GM21447 (cell line): Measurements from ENCODE around the gene CHSY3.

Experiments used
- ATAC-seq: cut with Tn5 transposase; IDR thresholded peaks from one replicate; pipeline ENCODE4 v1.9.1; 2021; ENCODE audit not compliant: unreplicated experiment

Gene CHSY3

GRCh38 chr5:130021000-130021399 lies 116.7 kb downstream of the CHSY3 start:
- no peak for ATAC-seq

GRCh38 chr5:130021876-130022275 lies 117.6 kb downstream of the CHSY3 start:
- ATAC-seq = no peak

DNA sequence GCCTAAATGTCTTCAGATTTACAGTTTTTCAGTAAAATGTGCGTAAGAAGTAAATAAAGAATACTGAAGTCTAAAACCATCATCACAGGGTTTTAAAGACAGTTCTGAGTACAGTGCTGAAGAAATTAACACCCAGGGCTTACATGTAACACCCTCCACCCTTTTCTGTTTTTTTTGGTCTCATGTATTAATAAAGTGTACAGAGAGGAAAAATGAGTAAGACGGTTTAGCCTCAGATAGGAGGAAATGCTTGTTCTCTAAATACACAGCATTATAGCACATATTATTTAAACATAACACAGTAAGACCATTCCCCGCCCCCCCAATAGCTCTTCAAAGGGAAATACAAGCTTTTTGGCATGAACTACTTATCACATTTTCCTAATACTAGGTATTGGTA lies 119.3 kb downstream of the CHSY3 start:
- ATAC-seq = no peak

GRCh38 chr5:130024006-130024405 lies 119.7 kb downstream of the CHSY3 start:
- ATAC-seq = no peak

DNA sequence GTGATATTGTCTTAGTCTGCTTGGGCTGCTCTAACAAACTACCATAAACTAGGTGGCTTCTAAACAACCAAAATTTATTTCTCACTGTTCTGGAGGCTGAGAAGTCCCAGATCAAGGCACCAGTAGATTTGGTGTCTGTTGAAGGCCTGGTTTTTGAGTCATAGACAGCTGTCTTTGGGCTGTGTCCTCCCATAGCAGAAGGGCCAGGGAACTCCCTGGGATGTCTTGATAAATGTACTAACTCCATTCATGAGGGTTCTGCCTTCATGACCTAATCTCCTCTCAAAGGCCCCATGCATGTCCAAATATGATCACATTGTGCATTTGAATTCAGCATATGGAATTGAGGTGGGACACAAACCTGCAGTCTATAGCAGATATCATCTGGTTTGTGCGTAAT lies 121.2 kb downstream of the CHSY3 start:
- ATAC-seq = no peak

GRCh38 chr5:130032807-130033206 lies 128.5 kb downstream of the CHSY3 start:
- no peak for ATAC-seq

GRCh38 chr5:130034566-130035210 lies 130.4 kb downstream of the CHSY3 start:
- no peak for ATAC-seq

GRCh38 chr5:130035388-130035787 lies 131.1 kb downstream of the CHSY3 start:
- no peak for ATAC-seq

DNA sequence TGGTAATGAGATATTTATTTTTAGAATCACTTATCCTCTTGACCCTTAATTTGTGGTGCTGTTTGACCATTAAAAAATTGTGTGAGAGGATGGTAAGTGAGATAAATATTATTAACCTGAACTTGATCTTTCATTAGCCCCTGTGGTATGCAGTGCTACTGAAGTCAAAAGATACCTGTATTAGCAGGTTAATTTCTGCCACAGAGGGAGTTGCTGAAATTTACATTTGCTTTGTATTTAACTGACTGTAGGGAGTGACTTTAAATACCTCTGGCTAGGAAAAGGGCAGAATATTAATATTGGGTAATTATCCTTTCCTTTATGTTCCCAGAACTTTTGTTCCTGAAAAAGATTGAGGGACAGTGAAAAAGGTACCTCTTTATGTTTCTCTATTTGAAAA lies 133.6 kb downstream of the CHSY3 start:
- ATAC-seq = no peak

- ATAC-seq = no peak
Observed at GRCh38 chr5:130043834-130044233, 139.6 kb downstream of the CHSY3 start.

DNA sequence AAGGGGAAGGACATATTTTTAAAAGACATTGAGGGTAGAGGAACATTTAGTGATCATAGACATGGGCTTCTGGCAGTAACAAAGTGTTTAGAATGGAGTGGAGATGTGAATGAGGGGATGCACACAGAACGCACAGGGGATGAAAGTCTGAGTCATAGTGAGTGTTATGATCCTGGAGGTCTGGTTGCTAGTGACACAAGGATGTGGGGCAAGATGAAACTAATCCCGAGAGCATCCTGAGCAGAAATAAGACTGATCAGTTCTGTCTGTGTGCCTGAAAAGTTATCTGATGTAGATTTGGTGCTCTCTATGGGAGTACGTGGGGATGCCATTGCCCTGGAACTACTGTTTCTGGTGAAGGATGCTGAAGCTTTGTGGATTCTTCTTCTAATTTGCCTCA lies 141.1 kb downstream of the CHSY3 start:
- ATAC-seq = no peak

DNA sequence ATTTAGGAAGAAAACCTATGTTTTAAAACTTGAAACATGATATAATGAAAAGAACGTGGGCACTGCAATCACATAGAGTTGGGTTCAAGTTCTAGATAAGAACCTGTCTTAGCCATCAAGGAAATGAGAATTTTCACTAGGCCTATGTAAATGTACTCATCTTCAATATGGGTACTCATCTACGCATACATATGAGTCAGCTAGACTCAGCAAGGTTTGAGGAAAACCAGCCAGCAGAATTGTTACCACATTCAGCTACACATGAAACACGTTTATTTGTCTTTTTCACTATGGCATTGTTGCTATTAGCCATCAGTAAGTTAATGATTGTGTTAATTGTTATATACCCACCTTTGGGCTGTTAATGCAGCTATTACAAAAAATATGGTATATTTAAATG lies 146.3 kb downstream of the CHSY3 start:
- ATAC-seq = no peak

- no peak for ATAC-seq
Observed at GRCh38 chr5:130052752-130053151, 148.5 kb downstream of the CHSY3 start.

DNA sequence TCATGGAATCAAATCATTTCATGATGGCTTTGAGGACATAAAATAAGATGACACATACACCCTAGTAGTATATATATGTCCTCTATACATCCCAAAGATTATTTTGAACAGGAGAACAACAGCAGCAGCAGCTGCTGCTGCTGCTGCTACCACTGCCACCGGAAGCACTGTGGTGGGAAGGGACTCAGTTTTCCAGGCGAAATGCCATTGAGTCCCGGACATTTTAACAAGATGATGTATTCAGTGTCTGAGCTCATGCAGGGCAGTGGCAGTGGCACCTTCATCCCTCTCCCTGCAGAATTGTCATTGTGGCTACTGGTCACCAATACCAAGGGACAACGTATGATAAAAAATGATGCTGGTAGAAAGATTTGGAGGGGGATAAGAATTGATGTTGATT lies 151.3 kb downstream of the CHSY3 start:
- no peak for ATAC-seq

DNA sequence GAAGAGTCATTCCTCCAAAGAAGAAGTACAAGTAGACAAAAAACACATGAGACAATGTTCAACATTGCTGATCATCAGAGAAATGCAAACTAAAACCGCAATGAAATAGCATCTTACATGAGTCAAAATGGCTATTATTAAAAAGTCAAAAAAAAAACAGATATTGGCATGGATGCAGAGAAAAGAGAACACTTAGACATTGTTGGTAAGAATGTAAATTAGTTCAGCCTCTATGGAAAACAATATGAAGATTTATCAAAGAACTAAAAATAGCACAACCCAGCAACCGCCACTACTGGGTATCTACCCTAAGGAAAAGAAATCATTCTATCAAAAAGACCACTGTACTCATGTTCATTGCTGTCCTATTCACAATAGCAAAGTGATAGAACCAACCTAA lies 157.5 kb downstream of the CHSY3 start:
- ATAC-seq = no peak

GRCh38 chr5:130063603-130064002 lies 159.3 kb downstream of the CHSY3 start:
- no peak for ATAC-seq

- no peak for ATAC-seq
Observed at GRCh38 chr5:130064484-130064883, 160.2 kb downstream of the CHSY3 start.

GRCh38 chr5:130065617-130066016 lies 161.4 kb downstream of the CHSY3 start:
- ATAC-seq = no peak

DNA sequence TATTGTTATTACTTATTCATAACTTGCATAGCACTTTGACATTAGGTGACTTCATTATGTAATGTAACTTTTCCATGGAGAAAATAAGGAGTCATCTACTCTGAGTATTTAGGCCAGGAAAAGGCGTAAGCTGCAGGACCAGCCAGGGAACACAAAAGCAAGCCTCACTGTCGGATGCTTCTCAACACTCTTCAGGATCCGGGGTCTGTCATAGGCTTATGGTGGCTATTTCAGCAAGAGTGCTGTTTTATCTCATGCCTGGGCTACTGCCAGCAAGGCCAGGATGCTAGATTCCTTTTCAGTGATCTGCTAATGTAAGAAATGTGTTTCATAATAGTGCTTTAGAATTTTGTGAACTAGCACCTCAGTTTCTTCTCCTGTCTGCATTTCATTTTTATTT lies 162.4 kb downstream of the CHSY3 start:
- ATAC-seq = no peak

- no peak for ATAC-seq
Observed at GRCh38 chr5:130067364-130067763, 163.1 kb downstream of the CHSY3 start.

DNA sequence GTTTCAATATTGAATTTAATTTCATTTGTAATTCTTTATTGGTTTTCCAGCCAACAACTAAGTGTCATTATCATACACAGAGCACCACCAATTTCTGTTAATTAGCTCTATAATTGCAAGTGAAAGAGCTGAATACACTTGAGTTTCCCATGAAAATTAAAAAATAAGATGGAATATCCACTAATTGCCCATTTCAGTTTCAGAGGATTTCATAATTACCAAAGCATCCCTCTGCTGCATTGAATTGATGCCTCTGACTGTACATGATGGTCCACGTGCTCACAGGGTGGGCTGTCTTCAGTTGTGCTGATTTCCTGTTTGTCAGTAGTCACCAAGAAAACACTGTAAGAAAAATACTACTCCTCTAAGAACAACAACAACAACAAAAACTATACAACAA lies 163.8 kb downstream of the CHSY3 start:
- ATAC-seq = no peak

DNA sequence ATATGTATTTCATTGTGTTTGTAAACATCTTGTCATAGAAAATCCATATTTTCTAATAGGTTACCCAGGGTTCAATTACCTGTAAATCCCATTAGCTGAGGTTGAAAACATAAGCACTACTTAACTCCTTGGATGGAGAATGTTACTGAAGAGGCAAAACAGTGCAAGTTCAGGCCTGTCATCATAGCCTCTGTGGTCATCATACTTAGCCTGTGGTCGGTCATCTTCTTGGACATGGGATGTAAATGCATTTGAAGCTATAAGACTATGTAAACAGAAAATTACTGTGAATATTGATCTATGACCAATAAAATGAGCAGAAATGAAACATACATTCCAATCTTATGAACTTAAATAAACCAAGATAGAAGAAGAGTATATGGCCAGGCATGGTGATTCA lies 164.7 kb downstream of the CHSY3 start:
- ATAC-seq = no peak

DNA sequence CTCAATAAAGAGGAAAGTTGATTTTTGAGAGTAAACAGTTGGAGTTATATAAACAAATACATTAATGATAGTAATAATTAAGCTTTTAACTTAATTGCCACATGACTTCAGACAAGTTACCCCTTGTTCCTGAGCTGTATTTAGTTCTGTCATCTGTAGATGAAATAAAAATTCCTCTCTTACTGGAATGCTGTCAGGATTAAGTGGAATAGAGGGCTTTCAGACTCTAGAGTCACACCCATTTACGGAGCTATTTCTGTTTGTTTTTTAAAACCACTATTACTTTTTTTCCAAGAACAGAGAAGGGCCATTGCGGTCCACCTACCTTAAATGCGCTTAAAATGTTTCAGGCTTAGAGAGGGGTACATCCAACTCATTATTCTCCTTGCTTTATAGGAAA lies 170.6 kb downstream of the CHSY3 start:
- no peak for ATAC-seq

GRCh38 chr5:130077007-130077406 lies 172.7 kb downstream of the CHSY3 start:
- no peak for ATAC-seq
